Sigmoid colon (tissue), 7 donors: ENCODE results near the gene PDE2A. TPM values are rescaled to one million over a fixed set of nuclear protein-coding genes. Genes with fewer than 3 reads are reported as not detected.

Source experiments
- DNase-seq: peaks from one replicate; pipeline ENCODE4 v3.0.0-alpha.2; 2019
- H3K27ac ChIP-seq, 4 donors: fragments of 200-600 bp; sonication (generic); one replicate each; pipeline ENCODE4 v1.5.1; 2016 to 2019; ENCODE audit warnings: mild to moderate bottlenecking in 1 of 4
- H3K27me3 ChIP-seq, 3 donors: fragments of 200-600 bp; sonication (generic); one replicate each; pipeline ENCODE4 v1.5.1; 2019; ENCODE audit warnings: mild to moderate bottlenecking in 1 of 3
- H3K36me3 ChIP-seq, 4 donors: fragments of 200-600 bp; sonication (generic); one replicate each; pipeline ENCODE4 v1.5.1; 2016 to 2019
- H3K4me1 ChIP-seq, 4 donors: fragments of 200-600 bp; sonication (generic); one replicate each; pipeline ENCODE4 v1.5.1; 2017 to 2019
- H3K4me3 ChIP-seq, 4 donors: fragments of 200-600 bp; sonication (generic); one replicate each; pipeline ENCODE4 v1.5.1; 2017 to 2019; ENCODE audit warnings: mild to moderate bottlenecking in 2 of 4, moderate library complexity in 1 of 4
- H3K9me3 ChIP-seq, 4 donors: fragments of 200-600 bp in 3 of 4; sonication (generic) in 3 of 4; one replicate each; pipeline versions ENCODE4 v1.5.1 to v1.6.1; 2013 to 2019
- EP300 ChIP-seq, 4 donors: sonication (generic); formaldehyde crosslinking; IDR thresholded peaks; one replicate each; pipeline ENCODE4 v1.6.1; 2017; ENCODE audit warnings: antibody characterized with exemption in 4 of 4
- POLR2A ChIP-seq, 2 donors: fragments of 450-650 bp; IDR thresholded peaks; one replicate each; pipeline ENCODE4 v1.6.1; 2016; ENCODE audit warnings: antibody characterized with exemption in 2 of 2, mild to moderate bottlenecking in 2 of 2, moderate library complexity in 2 of 2
- POLR2AphosphoS5 ChIP-seq, 4 donors: sonication (generic); formaldehyde crosslinking; IDR thresholded peaks; one replicate each; pipeline ENCODE4 v1.6.1; 2017; ENCODE audit warnings: antibody characterized with exemption in 4 of 4
- WGBS, 2 donors: extraction: QIAGEN DNeasy Blood & Tissue Kit; methylation state at CpG; one replicate each; pipeline ENCODE4 v1.1.7; 2013; 5-methylcytosine and 5-hydroxymethylcytosine counted together
- intact Hi-C: fragments of 100-400 bp; cut with DNase I; formaldehyde crosslinking; loops from one replicate; pipeline ENCODE4 v1.15.1; 2023
- polyA plus RNA-seq, 3 donors: library from polyadenylated mRNA; stranded (reverse); fragments of 200-250 nt; gene quantifications; one replicate each; pipeline ENCODE4 v1.2.3, GENCODE V29; 2013
- total RNA-seq, 4 donors: library from RNA; depleted of rRNA; stranded (reverse); fragments of >200 nt; gene quantifications; one replicate each; pipeline ENCODE4 v1.1.0, GENCODE V29; 2016
- TF ChIP-seq, protein P1 (sequence below), 4 experiments: fragments of 450-650 bp in 3 of 4; fragments of 200-600 bp in 1 of 4; IDR thresholded peaks; one replicate each; pipeline ENCODE4 v1.5.1; 2016 to 2019; ENCODE audit warnings: antibody characterized with exemption in 4 of 4, mild to moderate bottlenecking in 3 of 4, moderate library complexity in 2 of 4
- donor health status: healthy with polysubstance abuse.
- donor health status: Bipolar disorder and iron deficiency.
- donor health status: healthy.

PDE2A gene
- total and polyA plus RNA-seq, 7 donors = 1.8 to 75.1 (median 48.9) TPM

DNA sequence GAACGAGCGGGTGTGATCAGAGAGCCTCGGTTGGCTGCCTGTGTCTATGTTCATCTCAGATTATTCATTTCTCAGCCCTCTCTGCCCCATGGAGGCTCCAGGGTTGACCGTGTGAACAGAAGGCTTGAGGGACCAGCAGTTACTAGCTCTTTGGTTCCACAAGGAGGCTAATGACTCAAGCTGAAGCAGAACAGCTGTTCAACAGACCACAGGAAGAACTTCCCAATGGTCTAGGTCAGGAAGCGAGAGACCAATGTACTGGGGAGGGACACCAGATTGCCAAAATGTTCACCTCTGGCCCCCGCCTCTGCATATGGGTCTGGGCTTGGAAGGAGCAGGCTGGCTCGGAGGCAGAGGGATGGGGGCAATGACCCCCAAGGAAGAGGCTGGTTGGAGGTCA, 14.7 kb upstream of the PDE2A start:
- H3K4me1 ChIP-seq = peaks cover 0 to 43% (median 8%) of the 10 kb centered on the region in 4 donors
- H3K9me3 ChIP-seq = no peaks in the 10 kb centered on the region
- H3K27ac ChIP-seq = peak overlapping the region in 1 of 4 donors; percentile 8
- intact Hi-C loops = no loop called here
- no peak overlapping the region for H3K4me3 ChIP-seq
- no peak for TF ChIP-seq POLR2A (IDR thresholded peaks at IDR 0.05)
- TF ChIP-seq, protein P1, sequence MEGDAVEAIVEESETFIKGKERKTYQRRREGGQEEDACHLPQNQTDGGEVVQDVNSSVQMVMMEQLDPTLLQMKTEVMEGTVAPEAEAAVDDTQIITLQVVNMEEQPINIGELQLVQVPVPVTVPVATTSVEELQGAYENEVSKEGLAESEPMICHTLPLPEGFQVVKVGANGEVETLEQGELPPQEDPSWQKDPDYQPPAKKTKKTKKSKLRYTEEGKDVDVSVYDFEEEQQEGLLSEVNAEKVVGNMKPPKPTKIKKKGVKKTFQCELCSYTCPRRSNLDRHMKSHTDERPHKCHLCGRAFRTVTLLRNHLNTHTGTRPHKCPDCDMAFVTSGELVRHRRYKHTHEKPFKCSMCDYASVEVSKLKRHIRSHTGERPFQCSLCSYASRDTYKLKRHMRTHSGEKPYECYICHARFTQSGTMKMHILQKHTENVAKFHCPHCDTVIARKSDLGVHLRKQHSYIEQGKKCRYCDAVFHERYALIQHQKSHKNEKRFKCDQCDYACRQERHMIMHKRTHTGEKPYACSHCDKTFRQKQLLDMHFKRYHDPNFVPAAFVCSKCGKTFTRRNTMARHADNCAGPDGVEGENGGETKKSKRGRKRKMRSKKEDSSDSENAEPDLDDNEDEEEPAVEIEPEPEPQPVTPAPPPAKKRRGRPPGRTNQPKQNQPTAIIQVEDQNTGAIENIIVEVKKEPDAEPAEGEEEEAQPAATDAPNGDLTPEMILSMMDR (IDR thresholded peaks at IDR 0.05) = no peak
- TF ChIP-seq EP300 (IDR thresholded peaks at IDR 0.05) = no peak
- no peak for TF ChIP-seq POLR2AphosphoS5 (IDR thresholded peaks at IDR 0.05)
- H3K27me3 ChIP-seq = no peaks in the 10 kb centered on the region
- 92 to 93% methylated on average over 7 of the region's 7 CpGs for WGBS, 2 donors
- H3K36me3 ChIP-seq = peaks cover 22 to 94% (median 45%) of the 10 kb centered on the region in 4 donors
- DNase-seq = no peak

DNA sequence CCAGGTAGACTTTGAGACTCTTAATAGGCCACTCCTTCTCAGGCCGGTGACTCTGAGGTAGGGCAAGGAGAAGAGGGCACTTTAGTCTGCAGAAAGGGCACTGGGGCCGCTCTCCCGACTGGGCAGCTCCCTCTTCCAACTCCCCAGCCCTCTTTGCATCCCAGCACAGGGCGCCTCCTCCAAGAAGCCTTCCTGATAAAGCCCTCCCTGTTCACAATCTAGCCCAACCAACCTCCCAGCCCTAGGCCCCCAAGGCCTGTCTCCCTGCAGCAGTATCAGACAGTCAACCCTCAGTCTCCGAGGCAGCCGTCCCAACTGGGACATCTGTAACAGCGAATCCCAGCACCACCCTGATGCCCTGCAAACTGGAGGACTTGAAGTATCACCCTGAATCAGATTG, 14.3 kb upstream of the PDE2A start:
- Histone ChIP-seq H3K27ac (peak overlapping the region in 1 of 4 donors; percentile 8), H3K9me3 (no peaks in the 10 kb centered on the region), H3K4me1 (peaks cover 0 to 44% (median 8%) of the 10 kb centered on the region in 4 donors), H3K4me3 (no peak overlapping the region), H3K36me3 (peaks cover 19 to 91% (median 40%) of the 10 kb centered on the region in 4 donors), H3K27me3 (no peaks in the 10 kb centered on the region)
- WGBS, 2 donors = 88 to 96% methylated on average over 7 of the region's 7 CpGs
- TF ChIP-seq POLR2AphosphoS5 (IDR thresholded peaks at IDR 0.05) = no peak
- TF ChIP-seq, protein P1 (IDR thresholded peaks at IDR 0.05) = no peak
- TF ChIP-seq EP300 (IDR thresholded peaks at IDR 0.05) = no peak
- TF ChIP-seq POLR2A (IDR thresholded peaks at IDR 0.05) = no peak
- intact Hi-C loops = no loop called here
- DNase-seq = no peak

DNA sequence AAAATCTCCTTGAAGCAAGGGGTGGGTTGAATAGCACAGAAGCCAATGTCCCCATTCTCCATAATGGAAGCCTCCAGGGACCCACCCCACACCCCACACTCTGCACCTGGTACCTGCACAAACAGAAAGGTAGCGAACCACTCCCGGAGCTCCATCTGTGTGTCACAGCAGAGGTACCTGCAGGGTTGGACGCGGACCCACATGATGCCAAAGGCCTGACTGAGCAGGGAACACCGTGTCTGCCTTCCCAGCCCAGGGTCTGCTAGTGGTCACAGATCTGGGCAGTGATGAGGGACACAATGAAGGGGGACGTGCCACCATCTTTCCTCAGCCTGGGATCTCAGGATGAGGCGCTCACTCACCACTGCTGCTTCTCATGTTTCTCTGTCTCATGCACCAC, 13.1 kb upstream of the PDE2A start:
- Histone ChIP-seq H3K4me3 (no peak overlapping the region), H3K27ac (peak overlapping the region in 3 of 4 donors; percentile 16 to 68 (median 65)), H3K4me1 (peaks cover 0 to 44% (median 8%) of the 10 kb centered on the region in 4 donors), H3K27me3 (no peaks in the 10 kb centered on the region), H3K9me3 (no peaks in the 10 kb centered on the region), H3K36me3 (peaks cover 7 to 79% (median 29%) of the 10 kb centered on the region in 4 donors)
- TF ChIP-seq, protein P1 (IDR thresholded peaks at IDR 0.05) = no peak
- TF ChIP-seq POLR2A (IDR thresholded peaks at IDR 0.05) = no peak
- TF ChIP-seq EP300 (IDR thresholded peaks at IDR 0.05) = no peak
- TF ChIP-seq POLR2AphosphoS5 (IDR thresholded peaks at IDR 0.05) = no peak
- intact Hi-C loops = no loop called here
- no peak for DNase-seq
- 89 to 91% methylated on average over 7 of the region's 7 CpGs for WGBS, 2 donors

DNA sequence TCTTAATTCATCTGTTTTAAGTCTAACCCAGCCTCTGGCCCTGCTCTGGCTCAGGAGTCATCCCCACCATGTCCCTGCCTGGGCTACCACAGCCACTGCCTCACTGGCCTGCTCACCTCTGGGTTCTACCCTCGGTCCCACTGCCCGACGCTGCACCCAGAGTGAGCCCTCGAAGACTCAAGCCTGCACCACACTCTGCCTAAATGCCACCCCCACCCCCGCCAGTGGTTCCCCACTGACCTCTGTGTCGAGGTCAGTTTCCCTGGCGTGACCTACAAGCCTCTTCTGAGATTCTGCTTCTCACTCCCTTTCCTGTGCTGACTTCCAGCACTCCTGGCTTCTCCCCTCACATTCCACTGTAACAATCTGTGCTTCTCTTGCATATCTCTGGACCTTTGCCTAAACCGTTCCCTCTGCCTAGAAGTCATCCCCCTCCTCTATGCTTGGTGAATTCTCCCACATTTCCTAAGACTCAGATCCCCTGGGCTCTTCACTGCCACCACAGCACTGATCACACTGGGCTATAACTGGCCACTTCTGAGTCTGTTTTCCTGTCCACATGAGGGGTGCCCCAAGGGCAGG, 12.5 kb upstream of the PDE2A start:
- Histone ChIP-seq H3K36me3 (peaks cover 6 to 73% (median 25%) of the 10 kb centered on the region in 4 donors), H3K9me3 (no peaks in the 10 kb centered on the region), H3K4me3 (no peak overlapping the region), H3K4me1 (peaks cover 0 to 44% (median 8%) of the 10 kb centered on the region in 4 donors), H3K27me3 (no peaks in the 10 kb centered on the region), H3K27ac (peak overlapping the region; percentile 58 to 69 (median 66))
- intact Hi-C loops = no loop called here
- TF ChIP-seq EP300 (IDR thresholded peaks at IDR 0.05) (no peak), POLR2AphosphoS5 (IDR thresholded peaks at IDR 0.05) (no peak), POLR2A (IDR thresholded peaks at IDR 0.05) (no peak)
- TF ChIP-seq, protein P1 (IDR thresholded peaks at IDR 0.05) = no peak
- no peak for DNase-seq
- 84 to 86% methylated on average over 8 of the region's 8 CpGs for WGBS, 2 donors
